ENCODE data around the gene CHRDL2.

CHRDL2 gene

GRCh38 chr11:74646954-74647353, 84.3 kb downstream of the CHRDL2 start:
- no peak for TF ChIP-seq CTCF (IDR thresholded peaks at IDR 0.05; ENCODE audit: low read length, missing control alignments)
- DNase-seq (ENCODE audit: low read depth): no peak
- no peak overlapping the region for H3K4me3 ChIP-seq (replicated peaks; ENCODE audit: low read depth, low read length)
